HL-60 (cell line): Measurements from ENCODE around the gene EXD1.
"Not testable (repeated sequence)": the region's sequence is repeated elsewhere in the genome, so short reads cannot be mapped to it uniquely, and the experiment has no call there.

Experiments
- DNase-seq, 2 experiments: peaks; one replicate each; pipeline ENCODE4 v3.0.0-alpha.2; 2010 to 2020; ENCODE audit warnings: low read depth in 1 of 2, low spot score in 1 of 2
- H3K27ac ChIP-seq: fragments of 250-450 bp; sonication (Bioruptor Pico); replicated peaks from 2 replicates; pipeline ENCODE4 v1.5.1; 2020; ENCODE audit warnings: mild to moderate bottlenecking, moderate library complexity
- H3K27me3 ChIP-seq: fragments of 250-450 bp; sonication (Bioruptor Pico); 2 replicates; pipeline ENCODE4 v1.5.1; 2021; ENCODE audit warnings: mild to moderate bottlenecking, moderate library complexity; ENCODE audit not compliant: insufficient read depth, poor library complexity, severe bottlenecking
- H3K4me3 ChIP-seq: replicated peaks from 2 replicates; pipeline ENCODE4 v1.5.1; 2011; ENCODE audit warnings: mild to moderate bottlenecking, control low read depth, low read length; ENCODE audit not compliant: insufficient read depth
- CTCF ChIP-seq: IDR thresholded peaks from one replicate; pipeline ENCODE4 v1.5.1; 2011; ENCODE audit warnings: low read length, control low read depth, inconsistent platforms; ENCODE audit not compliant: insufficient read depth
- GABPA ChIP-seq: IDR thresholded peaks from 2 replicates; pipeline ENCODE4 v1.6.1; 2012; ENCODE audit warnings: low read depth
- POLR2AphosphoS5 ChIP-seq: IDR thresholded peaks from 2 replicates; pipeline ENCODE4 v1.6.1; 2012; ENCODE audit warnings: low read depth
- REST ChIP-seq: IDR thresholded peaks from 2 replicates; pipeline ENCODE4 v1.6.1; 2012; ENCODE audit warnings: low read depth; ENCODE audit not compliant: insufficient replicate concordance
- SPI1 ChIP-seq: IDR thresholded peaks from 2 replicates; pipeline ENCODE4 v1.6.1; 2012; ENCODE audit warnings: low read depth, mild to moderate bottlenecking, borderline replicate concordance

Gene EXD1

GRCh38 chr15:41250745-41251144, 20.2 kb upstream of the EXD1 start:
- not testable (repeated sequence) for H3K27me3 ChIP-seq, H3K4me3 ChIP-seq, DNase-seq, H3K27ac ChIP-seq

- H3K4me3 ChIP-seq = no peak overlapping the region
- no peaks in the 10 kb centered on the region for H3K27me3 ChIP-seq
- H3K27ac ChIP-seq = no peak overlapping the region
- TF ChIP-seq POLR2AphosphoS5 = no peak
- TF ChIP-seq CTCF = no peak
- no peak for TF ChIP-seq SPI1
- TF ChIP-seq GABPA = no peak
- TF ChIP-seq REST = no peak
- DNase-seq = no peak
Measured at GRCh38 chr15:41241221-41241964, 10.8 kb upstream of the EXD1 start.

GRCh38 chr15:41238100-41238499, 7.5 kb upstream of the EXD1 start:
- TF ChIP-seq CTCF (no peak), POLR2AphosphoS5 (no peak), SPI1 (no peak), REST (no peak), GABPA (no peak)
- DNase-seq = no peak
- Histone ChIP-seq H3K27me3 (no peaks in the 10 kb centered on the region), H3K4me3 (no peak overlapping the region), H3K27ac (no peak overlapping the region)

GRCh38 chr15:41235929-41236328, 5.4 kb upstream of the EXD1 start:
- Histone ChIP-seq H3K4me3 (no peak overlapping the region), H3K27me3 (no peaks in the 10 kb centered on the region), H3K27ac (no peak overlapping the region)
- TF ChIP-seq CTCF = no peak
- no peak for TF ChIP-seq REST
- TF ChIP-seq GABPA = no peak
- no peak for TF ChIP-seq SPI1
- TF ChIP-seq POLR2AphosphoS5 = no peak
- no peak for DNase-seq

- DNase-seq, H3K27me3 ChIP-seq, H3K27ac ChIP-seq, H3K4me3 ChIP-seq: not testable (repeated sequence)
Measured at GRCh38 chr15:41235228-41235627, 4.7 kb upstream of the EXD1 start.
